Fibroblast of mammary gland (primary cell): ENCODE data around the gene STK24.

Source experiments
- DNase-seq: peaks from one replicate; pipeline ENCODE4 v3.0.0-alpha.2; 2010; ENCODE audit warnings: low read depth
- H3K4me3 ChIP-seq: 2 replicates; pipeline ENCODE4 v1.5.1; 2011; ENCODE audit warnings: low read depth, mild to moderate bottlenecking, low read length, moderate library complexity; ENCODE audit not compliant: control insufficient read depth
- CTCF ChIP-seq: conservative IDR thresholded peaks from 2 replicates; pipeline ENCODE4 v1.5.1; 2011; ENCODE audit warnings: low read depth, low read length, inconsistent platforms; ENCODE audit not compliant: control insufficient read depth, insufficient read depth

Gene STK24

GRCh38 chr13:98440390-98441055 is 136.4 kb downstream of the STK24 start:
- TF ChIP-seq CTCF, result no peak
- DNase-seq, result no peak
- no peak overlapping the region for H3K4me3 ChIP-seq

- TF ChIP-seq CTCF, result no peak
- no peak overlapping the region for H3K4me3 ChIP-seq
- DNase-seq, result no peak
Measured at GRCh38 chr13:98439896-98440295, 137.0 kb downstream of the STK24 start.

- no peak overlapping the region for H3K4me3 ChIP-seq
- TF ChIP-seq CTCF, result no peak
- no peak for DNase-seq
Measured at GRCh38 chr13:98439126-98439828, 137.6 kb downstream of the STK24 start.

GRCh38 chr13:98438246-98439125 is 138.4 kb downstream of the STK24 start:
- DNase-seq, result no peak
- no peak for TF ChIP-seq CTCF
- no peak overlapping the region for H3K4me3 ChIP-seq

GRCh38 chr13:98436233-98436910 is 140.5 kb downstream of the STK24 start:
- H3K4me3 ChIP-seq, result no peak overlapping the region
- DNase-seq, result no peak
- no peak for TF ChIP-seq CTCF

- no peak for TF ChIP-seq CTCF
- H3K4me3 ChIP-seq, result no peak overlapping the region
- DNase-seq, result no peak
Measured at GRCh38 chr13:98435376-98435775, 141.5 kb downstream of the STK24 start.
